T-helper 1 cell treated with Interleukin-12 subunit alpha and Interleukin-12 subunit beta and Interleukin-4 antibody, amounts not matched to agents 30 ng/mL and 1 ng/mL, for 36 hours (primary cell): ENCODE data around the gene KPTN. TPM values are rescaled to one million over a fixed set of nuclear protein-coding genes. Genes with fewer than 3 reads are reported as not detected.

Experiments used
- intact Hi-C: fragments of 100-400 bp; cut with micrococcal nuclease; formaldehyde crosslinking; loops from one replicate; pipeline ENCODE4 v1.15.1; 2024
- total RNA-seq: library from RNA; stranded (reverse); gene quantifications from 2 replicates; pipeline ENCODE4 v1.2.3, GENCODE V29; 2022

Gene KPTN
- total RNA-seq: 11.0 and 13.8 TPM in 2 replicates

DNA sequence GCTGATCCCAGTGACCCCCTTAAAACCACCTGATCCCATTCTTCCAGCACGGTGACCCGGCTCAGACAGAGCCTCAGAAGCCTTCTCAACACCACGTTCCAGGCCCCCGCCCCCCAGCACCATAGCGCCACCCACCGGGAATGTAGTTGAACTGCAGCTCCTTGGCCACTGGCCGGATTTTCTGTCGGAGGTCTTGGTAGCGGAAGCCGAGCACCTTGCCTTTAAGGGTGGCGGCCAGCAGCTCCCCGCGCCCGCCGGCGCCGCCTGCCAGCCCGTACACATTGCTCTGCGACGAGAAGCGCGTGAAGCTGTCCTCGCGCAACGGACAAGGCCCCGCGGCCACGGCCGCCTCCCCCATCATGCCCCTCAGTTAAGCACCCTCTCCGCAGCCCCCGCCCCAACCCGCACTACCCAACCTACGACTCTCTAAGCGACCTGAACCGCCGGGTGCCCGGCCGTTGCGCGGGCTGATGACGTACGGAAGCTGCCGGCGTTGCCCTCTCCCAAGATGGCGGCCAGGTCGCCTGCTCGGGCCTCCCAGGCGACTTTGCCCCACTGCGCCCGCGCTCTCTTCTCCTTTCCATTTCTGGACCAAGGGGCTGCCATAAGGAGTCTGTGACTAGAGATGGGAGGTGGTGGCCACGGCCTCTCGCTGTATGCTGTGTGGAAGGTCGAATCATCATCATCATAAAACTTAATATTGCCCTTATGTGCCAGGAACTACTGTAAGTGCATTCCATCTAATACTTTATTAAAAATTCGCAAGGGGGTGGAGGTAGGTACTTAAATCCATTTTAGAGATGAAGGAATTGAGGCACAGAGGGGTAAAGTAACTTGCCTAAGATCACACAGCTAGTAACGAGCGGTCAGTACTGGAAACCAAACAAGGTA lies at the start of gene KPTN:
Gene KPTN (minus strand): TSS at position 420 of the 891 bp plus-strand sequence. CDS start 59 bp downstream, at position 361.
- intact Hi-C loops: loop anchor here (1.0 to 2.0 kb wide), 5 partner anchors 31 to 135 kb away; partner anchors contain the start of genes DHX34 and NAPA

GRCh38 chr19:47531640-47532387 lies 47.8 kb upstream of the KPTN start:
- intact Hi-C loops: no loop called here

DNA sequence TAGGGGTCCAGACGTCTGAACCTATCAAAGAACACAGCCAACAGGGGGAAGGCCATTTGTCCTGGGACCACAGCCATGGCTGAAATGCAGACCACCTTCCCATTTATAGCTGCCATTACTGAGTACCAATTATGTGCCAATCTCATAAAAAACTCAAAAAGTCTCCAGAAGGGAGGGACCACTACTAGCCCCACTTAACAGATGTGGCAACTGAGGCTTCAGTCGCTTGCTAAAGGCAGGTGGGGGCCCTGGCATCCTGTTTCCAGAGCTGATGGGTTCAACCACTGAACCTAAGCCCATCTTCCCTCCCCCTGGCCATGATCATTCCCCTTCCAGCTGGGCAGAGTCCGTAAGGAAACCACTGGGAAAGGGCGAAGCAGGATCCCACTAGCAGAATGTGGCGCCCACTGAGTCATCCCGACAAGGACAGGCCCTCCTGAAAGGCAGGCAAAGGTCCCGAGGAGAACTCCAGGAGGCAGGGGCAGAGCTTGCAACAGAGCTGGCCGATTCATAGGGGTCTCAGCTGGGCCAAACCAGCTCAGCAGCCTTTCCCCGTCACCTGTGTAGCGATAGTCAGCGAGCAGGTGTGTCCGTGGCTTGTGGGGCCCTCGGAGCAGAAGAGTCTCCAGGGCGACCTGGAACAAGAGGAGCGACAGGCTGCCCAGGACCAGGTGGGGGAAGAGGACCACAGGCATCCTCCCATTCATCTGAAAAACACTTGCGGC lies 45.2 kb upstream of the KPTN start:
- intact Hi-C loops: no loop called here

- intact Hi-C loops: no loop called here
These were observed 42.8 kb upstream of the KPTN start for GRCh38 chr19:47526798-47527197.

DNA sequence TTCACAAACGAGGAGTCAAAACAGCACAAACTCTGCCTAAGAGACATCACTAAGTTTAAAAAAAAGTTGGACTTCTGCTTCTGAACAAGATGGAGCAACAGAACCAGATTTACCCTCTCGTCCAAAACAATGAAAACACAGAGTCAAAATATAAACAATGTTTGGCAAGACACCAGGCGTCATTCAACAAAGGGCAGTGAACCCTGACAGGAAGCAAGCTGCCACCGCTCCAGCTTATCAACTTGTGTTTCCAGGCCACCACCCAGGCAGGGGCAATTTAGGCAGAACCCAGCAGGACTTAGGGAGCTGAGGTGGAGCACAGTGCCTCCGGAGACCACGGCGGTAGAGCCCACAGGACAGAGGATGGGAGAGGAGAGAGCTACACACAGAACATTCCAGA lies 39.5 kb upstream of the KPTN start:
- intact Hi-C loops: no loop called here

GRCh38 chr19:47521473-47522180 lies 37.6 kb upstream of the KPTN start:
- intact Hi-C loops: no loop called here

GRCh38 chr19:47520839-47521238 lies 36.8 kb upstream of the KPTN start:
- intact Hi-C loops: no loop called here

DNA sequence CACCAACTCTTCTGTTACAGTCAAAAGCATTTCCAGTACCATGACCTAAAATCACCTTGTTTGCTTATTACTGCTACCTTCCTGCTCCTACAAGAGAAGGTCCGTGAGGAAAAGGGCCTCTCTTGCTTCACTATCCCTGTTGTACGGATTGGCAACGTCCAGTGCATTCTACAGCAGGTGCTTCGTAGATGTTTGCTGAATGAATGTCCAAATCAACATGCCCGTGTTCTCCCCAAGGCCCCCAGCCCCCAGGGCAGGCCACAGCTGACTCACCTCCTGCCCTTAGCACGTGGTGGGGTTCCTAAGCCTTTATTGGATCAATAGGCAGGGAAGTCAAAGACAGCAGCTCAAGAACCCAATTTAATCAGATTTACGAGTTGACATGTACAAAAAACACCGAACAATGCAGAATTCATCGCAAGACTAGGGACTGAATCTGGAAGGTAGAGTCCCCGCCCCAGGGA lies 36.4 kb upstream of the KPTN start:
- intact Hi-C loops: no loop called here

GRCh38 chr19:47518854-47519253 lies 34.8 kb upstream of the KPTN start:
- intact Hi-C loops: loop anchor here (5.0 kb wide), 1 partner anchor 222 kb away; no protein-coding TSS in a partner anchor

DNA sequence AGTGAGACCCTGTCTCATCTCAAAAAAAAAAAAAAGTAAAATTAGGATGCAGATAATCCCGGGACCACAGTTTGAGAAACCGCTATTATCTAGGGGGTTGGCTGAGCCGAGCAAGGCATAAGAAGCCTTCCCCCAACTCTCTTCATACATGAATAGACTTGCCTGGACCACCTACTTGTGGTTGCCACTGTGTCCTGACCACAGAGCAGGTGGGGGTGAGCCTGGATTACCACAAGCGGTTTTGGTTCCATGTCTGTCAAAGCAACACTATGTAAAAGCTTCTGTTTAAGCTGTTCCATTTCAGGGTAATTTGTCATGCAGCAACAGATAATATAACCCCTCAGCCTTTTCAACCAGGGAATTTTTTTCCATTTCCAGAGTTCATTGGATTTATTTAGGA lies 34.1 kb upstream of the KPTN start:
- intact Hi-C loops: loop anchor here (5.0 kb wide), 1 partner anchor 221 kb away; no protein-coding TSS in a partner anchor

GRCh38 chr19:47514869-47515588 lies 31.0 kb upstream of the KPTN start, which contains the start of gene NAPA:
Gene NAPA (minus strand): TSS chr19:47515063. CDS start chr19:47514940, 123 bp downstream.
- intact Hi-C loops: loop anchor here (1.0 to 5.0 kb wide), 15 partner anchors 26 to 1736 kb away; partner anchors contain the start of genes DHX34, INAFM1, KPTN and NOP53

- intact Hi-C loops: loop anchor here (2.0 kb wide), 2 partner anchors 62 to 86 kb away; no protein-coding TSS in a partner anchor
These were observed 30.3 kb upstream of the KPTN start for GRCh38 chr19:47514151-47514868.

DNA sequence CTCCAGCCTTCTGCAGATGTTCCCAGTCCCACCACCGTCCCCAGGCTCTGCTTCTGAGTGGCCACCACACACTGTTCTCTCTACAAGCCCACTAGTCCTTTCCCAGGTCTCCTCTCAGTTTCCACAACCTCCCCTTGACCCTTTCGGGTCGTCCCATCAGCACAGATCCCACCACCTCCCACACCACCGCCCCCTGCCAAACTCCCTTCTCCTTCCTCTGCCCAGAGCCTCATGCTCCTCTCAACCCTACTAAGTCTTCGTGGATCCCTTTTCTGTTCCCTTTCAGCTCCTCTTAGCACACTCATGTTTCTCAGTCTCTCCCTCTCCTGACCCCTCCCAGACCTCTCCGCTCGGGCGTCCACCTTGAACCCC lies 28.9 kb upstream of the KPTN start:
- intact Hi-C loops: no loop called here

GRCh38 chr19:47512183-47512947 lies 28.3 kb upstream of the KPTN start:
- intact Hi-C loops: no loop called here

GRCh38 chr19:47511681-47512080 lies 27.7 kb upstream of the KPTN start:
- intact Hi-C loops: no loop called here

DNA sequence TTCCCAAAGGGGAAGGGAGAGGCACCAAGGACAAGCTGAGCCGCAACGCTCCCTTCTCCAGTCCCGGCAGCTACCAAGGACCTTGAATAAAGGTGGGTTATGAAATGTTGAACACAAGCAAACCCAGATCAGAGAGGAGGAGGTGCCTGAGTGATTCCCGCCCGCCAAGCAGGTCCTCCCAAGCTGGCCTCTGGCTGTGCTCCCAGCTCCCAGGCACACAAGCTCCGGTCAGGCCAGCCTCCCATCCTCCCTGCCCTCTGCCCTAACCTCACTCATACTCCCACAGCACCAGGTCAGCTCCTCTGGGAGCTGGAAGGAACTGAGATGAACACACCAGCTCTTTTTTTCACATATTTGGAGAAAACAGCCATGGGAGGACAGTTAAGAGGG lies 27.1 kb upstream of the KPTN start:
- intact Hi-C loops: no loop called here

DNA sequence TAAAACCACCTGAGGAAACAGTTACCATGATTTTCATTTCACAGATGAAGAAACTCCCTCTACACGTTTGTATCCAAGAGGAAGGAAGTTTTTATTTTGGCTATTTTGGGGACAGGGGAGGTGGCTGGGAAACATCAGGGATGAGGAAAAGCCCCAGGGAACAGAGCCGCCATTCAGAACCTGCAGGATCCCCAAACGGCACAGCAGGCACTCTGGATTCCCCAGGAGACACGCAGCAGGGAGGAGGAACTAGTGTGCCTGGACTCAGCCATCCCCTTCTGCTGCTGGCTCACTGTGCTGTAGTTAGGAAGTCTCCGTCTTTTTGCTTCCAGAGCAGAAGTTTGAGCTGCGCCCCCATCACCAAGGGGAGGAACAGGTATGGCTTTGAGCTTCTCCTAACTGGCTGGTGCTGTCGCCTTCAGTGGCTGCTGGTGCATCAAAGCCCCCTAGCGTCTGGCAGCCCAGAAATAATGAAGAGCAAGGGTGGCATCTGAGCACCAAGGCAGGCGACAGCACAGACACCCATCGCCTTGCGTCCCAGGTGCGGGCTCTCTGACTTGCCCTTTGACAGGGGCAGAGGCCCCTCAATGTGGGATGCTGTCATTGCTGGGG lies 26.6 kb upstream of the KPTN start:
- intact Hi-C loops: no loop called here

DNA sequence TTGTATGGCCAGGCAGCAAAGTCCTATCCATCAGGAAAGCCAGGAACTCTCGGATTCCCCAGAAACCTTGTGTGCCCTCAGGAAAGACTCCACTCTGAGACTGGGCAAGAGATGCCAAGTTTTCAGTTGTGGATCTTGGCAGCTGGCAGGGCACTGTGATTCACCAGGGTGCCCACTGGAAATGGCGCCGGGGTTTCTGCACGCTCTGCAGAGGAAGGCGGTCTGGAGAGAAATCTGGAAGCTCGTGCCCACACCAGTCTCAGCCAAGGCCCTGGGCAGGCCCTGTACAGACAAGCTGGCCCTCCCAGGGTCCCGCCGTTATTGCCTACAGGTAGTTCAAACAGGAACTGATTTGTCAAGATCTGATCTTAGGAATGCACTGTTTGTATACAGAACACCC lies 26.0 kb upstream of the KPTN start:
- intact Hi-C loops: no loop called here
